ENCODE data around the gene SH3BP4. TPM values are rescaled to one million over a fixed set of nuclear protein-coding genes. Genes with fewer than 3 reads are reported as not detected.

SH3BP4 gene
- polyA plus RNA-seq, 1 donor (not counting 4 experiments of a cell fraction or from before 2014, with no cell fraction given), result 50.4 TPM

DNA sequence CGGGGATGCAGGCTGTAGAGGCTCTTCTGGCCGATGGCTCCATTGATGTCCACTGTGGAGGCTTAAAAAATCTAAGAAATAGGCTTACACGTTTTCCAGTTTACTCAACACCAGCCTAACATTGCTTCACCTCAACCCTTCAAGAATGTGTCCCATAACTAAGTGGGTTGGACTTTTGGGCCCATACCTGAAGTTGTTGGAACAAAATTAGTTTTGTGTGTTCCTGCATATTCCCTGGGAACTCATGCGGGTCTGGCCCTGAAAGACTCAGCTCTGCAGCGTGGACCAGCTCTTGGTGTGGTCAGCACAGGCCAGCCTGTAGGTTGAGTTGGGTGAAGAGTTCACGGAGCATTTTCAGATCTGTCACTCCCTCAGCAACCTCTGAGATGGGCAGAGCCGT is 38.5 kb downstream of the SH3BP4 start:
- H3K27ac ChIP-seq (ENCODE audit: control insufficient read depth, insufficient read depth, low read length), result no peak overlapping the region
- DNase-seq (ENCODE audit: low read depth, low spot score) (no peak), FAIRE-seq (no peak)

DNA sequence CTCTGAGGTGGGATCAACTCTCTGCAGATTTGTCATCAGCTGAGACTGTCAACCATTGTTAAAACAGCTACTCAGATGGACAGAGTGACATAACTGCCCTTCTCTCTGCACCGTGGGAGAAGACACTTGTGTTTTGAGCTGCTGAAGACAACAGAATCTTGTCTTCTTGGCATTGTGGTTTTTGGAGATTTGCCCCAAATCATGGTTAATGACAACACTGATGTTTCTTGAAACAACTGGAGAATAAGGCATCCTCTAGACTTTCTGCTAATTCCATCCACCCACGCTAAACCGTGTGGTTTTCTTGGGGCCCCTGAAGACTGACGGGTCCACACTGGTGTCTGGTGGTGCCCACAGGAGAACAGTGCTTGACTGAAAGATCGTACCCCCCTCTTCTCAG is 39.5 kb downstream of the SH3BP4 start:
- H4K20me1 ChIP-seq (ENCODE audit: control insufficient read depth, extremely low read depth, insufficient read depth, low read length), result peaks cover 11% of the 10 kb centered on the region
- H3K27me3 ChIP-seq (ENCODE audit: control insufficient read depth, extremely low read depth, insufficient read depth, low read length), result no peaks in the 10 kb centered on the region
- no peak overlapping the region for H3K4me2 ChIP-seq (ENCODE audit: control insufficient read depth, extremely low read depth, insufficient read depth, low read depth, low read length)
- peaks cover 97% of the 10 kb centered on the region for H3K79me2 ChIP-seq (ENCODE audit: control insufficient read depth, insufficient read depth, low read length)
- DNase-seq (ENCODE audit: low read depth, low spot score) (no peak), FAIRE-seq (no peak)
- no peaks in the 10 kb centered on the region for H3K9me3 ChIP-seq (ENCODE audit: control insufficient read depth, low read depth, low read length)
- TF ChIP-seq, protein P1, sequence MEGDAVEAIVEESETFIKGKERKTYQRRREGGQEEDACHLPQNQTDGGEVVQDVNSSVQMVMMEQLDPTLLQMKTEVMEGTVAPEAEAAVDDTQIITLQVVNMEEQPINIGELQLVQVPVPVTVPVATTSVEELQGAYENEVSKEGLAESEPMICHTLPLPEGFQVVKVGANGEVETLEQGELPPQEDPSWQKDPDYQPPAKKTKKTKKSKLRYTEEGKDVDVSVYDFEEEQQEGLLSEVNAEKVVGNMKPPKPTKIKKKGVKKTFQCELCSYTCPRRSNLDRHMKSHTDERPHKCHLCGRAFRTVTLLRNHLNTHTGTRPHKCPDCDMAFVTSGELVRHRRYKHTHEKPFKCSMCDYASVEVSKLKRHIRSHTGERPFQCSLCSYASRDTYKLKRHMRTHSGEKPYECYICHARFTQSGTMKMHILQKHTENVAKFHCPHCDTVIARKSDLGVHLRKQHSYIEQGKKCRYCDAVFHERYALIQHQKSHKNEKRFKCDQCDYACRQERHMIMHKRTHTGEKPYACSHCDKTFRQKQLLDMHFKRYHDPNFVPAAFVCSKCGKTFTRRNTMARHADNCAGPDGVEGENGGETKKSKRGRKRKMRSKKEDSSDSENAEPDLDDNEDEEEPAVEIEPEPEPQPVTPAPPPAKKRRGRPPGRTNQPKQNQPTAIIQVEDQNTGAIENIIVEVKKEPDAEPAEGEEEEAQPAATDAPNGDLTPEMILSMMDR (optimal IDR thresholded peaks at IDR 0.05 in 1 of 3, IDR thresholded peaks at IDR 0.05 in 1 of 3, conservative IDR thresholded peaks at IDR 0.05 in 1 of 3; ENCODE audit: extremely low read depth in 1 of 3, insufficient read depth in 2 of 3, low read length in 3 of 3), result no peak
- TF ChIP-seq EZH2 (IDR thresholded peaks at IDR 0.05; ENCODE audit: low read length), result no peak
- dilution Hi-C loops (cut with MboI; ENCODE audit: extremely low pct_ligation_motif_present, low sequenced_read_pairs), result no loop called here
- no peak overlapping the region for H3K4me3 ChIP-seq (ENCODE audit: control insufficient read depth in 2 of 3, extremely low read depth in 1 of 3, insufficient read depth in 2 of 3, low read depth in 1 of 3, low read length in 3 of 3)
- H3K9me1 ChIP-seq (ENCODE audit: control insufficient read depth, extremely low read depth, insufficient read depth, low read length), result peaks cover 10% of the 10 kb centered on the region
- no peak overlapping the region for H3K9ac ChIP-seq (ENCODE audit: control insufficient read depth, extremely low read depth, insufficient read depth, low read length)
- peaks cover 9 to 25% of the 10 kb centered on the region in 2 experiments for H3K36me3 ChIP-seq (ENCODE audit: control insufficient read depth in 2 of 2, extremely low read depth in 1 of 2, insufficient read depth in 2 of 2, low read length in 2 of 2)
- no peak overlapping the region for H2AFZ ChIP-seq (ENCODE audit: control insufficient read depth, low read length)
- H3K4me1 ChIP-seq (ENCODE audit: control insufficient read depth, extremely low read depth, insufficient read depth, low read length), result peaks cover 15% of the 10 kb centered on the region
- H3K27ac ChIP-seq (ENCODE audit: control insufficient read depth, insufficient read depth, low read length), result no peak overlapping the region

More for the DNA sequence above, 38.5 kb downstream of the SH3BP4 start:
- Histone ChIP-seq H3K9ac (ENCODE audit: control insufficient read depth, extremely low read depth, insufficient read depth, low read length) (no peak overlapping the region), H3K36me3 (ENCODE audit: control insufficient read depth in 2 of 2, extremely low read depth in 1 of 2, insufficient read depth in 2 of 2, low read length in 2 of 2) (peaks cover under 1 to 16% of the 10 kb centered on the region in 2 experiments), H3K9me1 (ENCODE audit: control insufficient read depth, extremely low read depth, insufficient read depth, low read length) (peaks cover 10% of the 10 kb centered on the region), H3K4me2 (ENCODE audit: control insufficient read depth, extremely low read depth, insufficient read depth, low read depth, low read length) (no peak overlapping the region), H3K27me3 (ENCODE audit: control insufficient read depth, extremely low read depth, insufficient read depth, low read length) (no peaks in the 10 kb centered on the region), H2AFZ (ENCODE audit: control insufficient read depth, low read length) (no peak overlapping the region), H4K20me1 (ENCODE audit: control insufficient read depth, extremely low read depth, insufficient read depth, low read length) (peaks cover 11% of the 10 kb centered on the region), H3K4me1 (ENCODE audit: control insufficient read depth, extremely low read depth, insufficient read depth, low read length) (peaks cover 15% of the 10 kb centered on the region), H3K4me3 (ENCODE audit: control insufficient read depth in 2 of 3, extremely low read depth in 1 of 3, insufficient read depth in 2 of 3, low read depth in 1 of 3, low read length in 3 of 3) (no peak overlapping the region), H3K9me3 (ENCODE audit: control insufficient read depth, low read depth, low read length) (no peaks in the 10 kb centered on the region), H3K79me2 (ENCODE audit: control insufficient read depth, insufficient read depth, low read length) (peaks cover 98% of the 10 kb centered on the region)
- TF ChIP-seq EZH2 (IDR thresholded peaks at IDR 0.05; ENCODE audit: low read length), result no peak
- TF ChIP-seq, protein P1 (optimal IDR thresholded peaks at IDR 0.05 in 1 of 3, IDR thresholded peaks at IDR 0.05 in 1 of 3, conservative IDR thresholded peaks at IDR 0.05 in 1 of 3; ENCODE audit: extremely low read depth in 1 of 3, insufficient read depth in 2 of 3, low read length in 3 of 3), result no peak
- dilution Hi-C loops (cut with MboI; ENCODE audit: extremely low pct_ligation_motif_present, low sequenced_read_pairs), result no loop called here
